GM19455 (cell line): ENCODE results near the gene COLQ.
"Not testable (repeated sequence)": the region's sequence is repeated elsewhere in the genome, so short reads cannot be mapped to it uniquely, and the experiment has no call there.

Source experiments
- ATAC-seq: cut with Tn5 transposase; IDR thresholded peaks from one replicate; pipeline ENCODE4 v1.9.1; 2021; ENCODE audit not compliant: unreplicated experiment

COLQ gene

GRCh38 chr3:15430624-15431023 is 90.9 kb downstream of the COLQ start:
- no peak for ATAC-seq

DNA sequence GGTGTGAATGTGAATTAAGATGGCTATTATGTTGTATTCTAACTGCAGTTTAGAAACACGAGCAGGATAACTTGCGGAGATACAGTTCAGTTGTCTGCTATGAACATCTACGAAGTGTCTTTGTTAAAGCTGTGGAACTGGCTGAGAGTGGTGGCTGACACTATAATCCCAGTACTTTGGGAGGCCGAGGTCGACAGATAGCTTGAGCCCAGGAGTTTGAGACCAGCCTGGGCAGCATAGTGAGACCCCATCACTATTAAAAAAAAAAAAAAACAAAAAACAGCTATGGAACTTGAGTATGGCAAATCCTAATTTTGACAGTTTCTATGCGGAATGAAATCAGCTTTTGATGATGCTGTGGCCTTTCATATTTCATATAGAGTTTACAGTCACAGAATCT is 92.4 kb downstream of the COLQ start:
- no peak for ATAC-seq

- ATAC-seq, result no peak
Measured at GRCh38 chr3:15428539-15428938, 93.0 kb downstream of the COLQ start.

GRCh38 chr3:15427981-15428380 is 93.5 kb downstream of the COLQ start:
- no peak for ATAC-seq

DNA sequence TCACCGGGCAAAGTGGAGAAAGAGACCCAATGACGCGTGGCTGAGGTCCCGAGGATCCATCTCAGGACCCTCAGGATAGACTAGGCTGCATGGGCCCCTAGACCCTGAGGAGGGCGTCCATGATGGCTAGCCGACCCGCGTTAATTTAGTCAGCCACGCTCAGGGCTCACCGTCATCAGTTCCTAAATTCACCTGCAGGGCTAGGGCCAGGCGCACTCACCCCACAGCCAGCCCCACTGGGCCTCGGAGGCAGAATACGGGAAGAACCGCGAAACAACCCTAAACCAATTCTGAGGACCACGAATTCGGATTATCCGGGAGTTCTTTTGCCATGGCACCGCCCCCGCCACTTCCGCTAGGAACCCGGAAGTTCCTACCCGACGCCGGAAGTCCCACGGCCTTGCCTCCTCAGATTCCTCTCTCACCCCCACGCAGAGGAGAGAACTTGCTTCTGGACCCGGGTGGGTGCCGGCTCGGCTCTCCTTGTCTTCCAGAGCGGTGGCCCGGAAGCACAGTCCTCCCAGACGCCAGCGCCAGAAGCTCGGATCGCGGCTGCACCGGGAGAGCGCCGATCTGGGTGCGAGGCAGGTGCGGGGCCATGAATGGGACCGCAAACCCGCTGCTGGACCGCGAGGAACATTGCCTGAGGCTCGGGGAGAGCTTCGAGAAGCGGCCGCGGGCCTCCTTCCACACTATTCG is 94.2 kb downstream of the COLQ start, which contains the start of the genes EAF1 and METTL6:
EAF1 (plus strand) TSS at position 417 of the 699 bp plus-strand sequence; CDS start at position 599, 182 bp downstream.
METTL6 (minus strand) TSS at position 363 of the 699 bp plus-strand sequence. CDS start 1,033 bp downstream, outside the sequence.
- peak; percentile 84 for ATAC-seq

DNA sequence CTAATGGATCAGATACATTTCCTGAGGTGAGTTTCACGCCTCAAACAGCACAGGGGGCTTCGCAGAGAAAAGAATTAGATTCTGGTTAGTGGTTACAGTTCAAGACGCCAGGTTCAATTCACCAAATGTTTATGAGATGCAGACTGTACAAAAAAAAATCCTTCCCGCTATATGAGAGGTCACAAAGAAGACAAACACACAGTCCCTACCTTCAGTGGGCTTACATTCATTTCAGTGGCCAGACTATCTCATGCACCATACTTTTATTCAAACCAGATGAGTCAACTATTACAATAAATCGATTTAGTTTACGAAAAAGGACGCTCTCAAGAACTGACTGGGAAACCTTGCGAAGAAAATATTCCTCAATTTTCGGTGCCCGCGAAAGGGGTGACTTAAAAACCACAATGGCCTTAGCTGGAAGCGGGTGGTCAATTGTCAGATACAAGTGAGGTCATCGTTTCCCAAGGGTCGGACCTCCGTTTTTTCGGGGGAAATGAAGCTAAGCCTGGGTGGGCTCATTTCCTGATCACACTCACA is 94.9 kb downstream of the COLQ start:
- ATAC-seq, result no peak

GRCh38 chr3:15420871-15421270 is 100.6 kb downstream of the COLQ start:
- no peak for ATAC-seq

DNA sequence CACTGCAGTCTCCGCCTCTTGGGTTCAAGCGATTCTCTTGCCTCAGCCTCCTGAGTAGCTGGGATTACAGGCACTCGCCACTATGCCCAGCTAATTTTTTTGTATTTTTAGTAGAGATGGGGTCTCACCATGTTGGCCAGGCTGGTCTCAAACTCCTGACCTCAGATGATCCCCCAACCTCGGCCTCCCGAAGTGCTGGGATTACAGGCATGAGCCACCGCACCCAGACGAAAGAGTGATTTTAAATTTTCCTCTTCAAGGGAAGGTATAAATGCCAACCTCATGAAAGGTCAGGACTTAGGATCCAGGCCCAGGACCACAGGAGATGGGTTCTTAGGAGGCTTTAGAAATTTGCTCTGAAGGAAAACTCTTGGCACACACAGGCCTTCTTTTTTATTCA is 110.5 kb downstream of the COLQ start:
- not testable (repeated sequence) for ATAC-seq

DNA sequence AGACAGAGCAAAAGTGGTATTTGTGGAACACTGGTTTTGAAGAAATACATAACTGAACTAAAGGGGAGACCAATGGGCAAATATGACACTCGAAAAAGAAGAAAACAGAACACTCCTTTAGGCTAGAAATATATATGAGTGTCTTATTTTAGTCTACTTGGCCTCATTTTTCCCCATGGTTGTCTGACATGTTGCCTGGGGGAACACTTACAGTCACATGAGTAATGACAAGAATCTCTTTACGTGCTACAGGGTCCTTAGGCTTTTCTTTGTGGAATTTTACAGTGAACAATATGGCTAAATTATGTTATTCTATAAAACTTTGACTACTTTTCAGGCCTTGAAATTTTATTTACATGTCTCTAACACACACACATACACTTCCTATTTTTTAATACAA is 111.7 kb downstream of the COLQ start:
- ATAC-seq, result no peak

- ATAC-seq, result no peak
Measured at GRCh38 chr3:15409239-15409638, 112.3 kb downstream of the COLQ start.

DNA sequence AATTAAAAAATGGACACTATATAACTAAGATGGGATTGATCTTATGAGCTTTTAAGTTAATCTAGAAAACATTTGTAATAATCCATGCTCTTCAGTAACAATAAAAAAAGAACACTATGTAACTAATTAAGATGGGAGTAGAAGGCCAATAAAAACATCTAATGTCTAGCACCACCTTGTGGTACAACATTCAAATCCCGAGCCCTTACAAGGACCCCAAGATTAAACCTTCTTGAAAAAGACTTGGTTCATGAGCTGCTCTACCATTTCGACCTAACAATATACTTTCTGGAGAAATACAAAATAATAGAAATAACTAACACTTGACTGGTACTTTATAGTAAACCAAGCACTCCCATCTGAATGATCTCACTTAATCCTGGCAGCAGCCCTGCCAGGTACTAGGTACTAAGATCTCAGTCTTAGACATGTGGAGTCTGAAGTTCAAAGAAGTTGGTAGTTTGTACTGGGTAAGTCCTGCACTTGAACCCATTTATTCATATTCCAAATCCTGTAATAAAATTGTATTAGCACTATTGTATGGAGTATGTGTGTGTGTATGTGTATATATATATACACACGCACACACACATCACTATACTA is 116.0 kb downstream of the COLQ start:
- ATAC-seq, result peak; percentile 57

DNA sequence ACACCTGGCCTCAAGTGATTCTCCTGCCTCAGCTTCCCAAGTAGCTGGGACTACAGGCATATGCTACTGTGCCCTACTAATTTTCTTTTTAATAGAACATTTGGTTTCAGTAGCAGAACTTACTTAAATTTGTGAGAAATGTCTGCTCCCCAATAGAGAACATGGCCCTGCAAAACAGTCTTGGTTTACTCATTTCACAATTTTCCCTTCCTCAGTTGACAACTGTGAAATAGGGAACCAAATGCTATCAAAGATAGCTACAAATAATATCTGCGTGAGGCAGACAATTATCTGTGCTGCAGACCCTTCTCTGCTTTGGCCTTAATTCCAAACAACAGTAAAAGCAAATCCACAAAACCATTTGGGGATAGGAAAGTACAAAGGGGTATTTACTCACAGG is 116.7 kb downstream of the COLQ start:
- ATAC-seq, result no peak

DNA sequence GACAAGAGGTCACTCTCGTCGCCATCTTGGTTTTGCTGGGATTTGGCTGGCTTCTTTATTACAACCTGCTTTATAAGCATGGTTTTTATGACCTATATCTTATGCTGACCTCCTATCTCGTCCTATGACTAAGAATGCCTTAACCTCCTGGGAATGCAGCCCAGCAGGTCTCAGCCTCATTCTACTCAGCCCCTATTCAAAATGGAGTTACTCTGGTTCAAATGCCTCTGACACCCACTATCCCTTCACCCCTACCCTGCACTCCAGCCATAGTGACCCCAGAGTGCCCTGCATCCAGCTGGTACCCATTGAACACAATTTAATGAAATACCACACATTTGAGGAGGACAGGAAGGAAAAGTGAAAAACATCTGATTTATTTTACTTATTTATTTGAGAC is 117.5 kb downstream of the COLQ start:
- no peak for ATAC-seq

DNA sequence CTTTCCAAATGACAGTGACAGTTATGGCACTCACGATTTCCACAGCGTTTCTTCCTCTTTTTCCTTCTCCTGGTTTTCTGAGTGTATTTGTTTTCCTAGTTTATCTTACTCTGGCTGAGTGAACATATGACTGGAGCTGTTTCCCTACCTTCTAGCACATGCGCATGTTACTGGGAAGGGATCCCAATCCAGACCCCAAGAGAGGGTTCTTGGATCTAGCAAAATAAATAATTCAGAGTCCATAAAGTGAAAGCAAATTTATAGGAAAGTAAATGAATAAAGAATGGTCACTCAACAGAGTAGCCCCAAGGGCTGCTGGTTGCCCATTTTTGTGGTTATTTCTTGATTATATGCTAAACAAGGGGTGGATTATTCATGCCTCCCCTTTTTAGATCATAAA is 118.0 kb downstream of the COLQ start:
- ATAC-seq, result no peak

DNA sequence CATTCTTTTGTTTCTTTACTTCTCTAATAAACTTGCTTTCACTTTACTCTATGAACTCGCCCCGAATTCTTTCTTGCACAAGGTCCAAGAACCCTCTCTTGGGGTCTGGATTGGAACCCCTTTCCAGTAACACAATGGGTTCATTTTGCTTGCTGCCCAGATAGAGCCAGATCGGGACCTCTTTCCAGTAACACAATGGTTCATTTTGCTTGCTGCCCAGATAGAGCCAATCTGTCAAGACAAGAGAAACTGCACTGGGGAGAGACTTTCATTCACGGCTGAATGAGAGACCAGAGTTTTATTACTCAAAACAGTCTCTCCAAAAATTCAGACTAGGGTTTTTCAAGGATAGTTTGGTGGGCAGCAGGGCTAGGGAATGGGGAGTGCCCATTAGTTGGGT is 119.6 kb downstream of the COLQ start:
- ATAC-seq, result no peak
